H9 (cell line): ENCODE measurements around the gene CFAP157. TPM values are rescaled to one million over a fixed set of nuclear protein-coding genes. Genes with fewer than 3 reads are reported as not detected.

Experiments
- DNase-seq: peaks from one replicate; pipeline ENCODE4 v3.0.0-alpha.2; 2017
- H2AFZ ChIP-seq: one replicate; pipeline ENCODE4 v1.6.1; 2013; ENCODE audit warnings: mild to moderate bottlenecking, low read length, control low read depth, moderate library complexity
- H2AK5ac ChIP-seq: 2 replicates; pipeline ENCODE4 v1.6.1; 2013; ENCODE audit warnings: low read length, control low read depth, mixed read lengths; ENCODE audit not compliant: insufficient read length
- H2BK120ac ChIP-seq: one replicate; pipeline ENCODE4 v1.6.1; 2013; ENCODE audit warnings: low read depth, mild to moderate bottlenecking, low read length, control low read depth, inconsistent platforms; ENCODE audit not compliant: poor library complexity, severe bottlenecking
- H2BK12ac ChIP-seq: 2 replicates; pipeline ENCODE4 v1.6.1; 2013; ENCODE audit warnings: low read length, control low read depth, mixed read lengths, low read depth; ENCODE audit not compliant: insufficient read length
- H2BK15ac ChIP-seq: 2 replicates; pipeline ENCODE4 v1.6.1; 2013; ENCODE audit warnings: low read depth, low read length, control low read depth
- H2BK20ac ChIP-seq: one replicate; pipeline ENCODE4 v1.6.1; 2013; ENCODE audit warnings: low read depth, mild to moderate bottlenecking, low read length, control low read depth, inconsistent platforms; ENCODE audit not compliant: poor library complexity, severe bottlenecking
- H2BK5ac ChIP-seq: 2 replicates; pipeline ENCODE4 v1.6.1; 2013; ENCODE audit warnings: low read length, control low read depth, mixed read lengths; ENCODE audit not compliant: insufficient read length
- H3K14ac ChIP-seq: 2 replicates; pipeline ENCODE4 v1.6.1; 2013; ENCODE audit warnings: low read length, control low read depth; ENCODE audit not compliant: insufficient read depth
- H3K18ac ChIP-seq: 2 replicates; pipeline ENCODE4 v1.6.1; 2013; ENCODE audit warnings: low read depth, mild to moderate bottlenecking, mixed read lengths, low read length, control low read depth; ENCODE audit not compliant: insufficient read length
- H3K23ac ChIP-seq: 2 replicates; pipeline ENCODE4 v1.6.1; 2013; ENCODE audit warnings: low read length, control low read depth, mixed read lengths, low read depth; ENCODE audit not compliant: insufficient read length
- H3K23me2 ChIP-seq: 2 replicates; pipeline ENCODE4 v1.6.1; 2013; ENCODE audit warnings: low read depth, mild to moderate bottlenecking, mixed read lengths, low read length, control low read depth; ENCODE audit not compliant: insufficient read length, poor library complexity, severe bottlenecking
- H3K27ac ChIP-seq: 2 replicates; pipeline ENCODE4 v1.5.1; 2013; ENCODE audit warnings: low read length, control low read depth, mixed read lengths, low read depth; ENCODE audit not compliant: insufficient read length
- H3K27me3 ChIP-seq: 2 replicates; pipeline ENCODE4 v1.6.1; 2013; ENCODE audit warnings: low read length, control low read depth, inconsistent platforms; ENCODE audit not compliant: insufficient read depth
- H3K4ac ChIP-seq: 2 replicates; pipeline ENCODE4 v1.6.1; 2013; ENCODE audit warnings: low read depth, mild to moderate bottlenecking, control low read depth, inconsistent platforms, low read length, moderate library complexity
- H3K4me1 ChIP-seq: 2 replicates; pipeline ENCODE4 v1.6.1; 2013; ENCODE audit warnings: low read length, control low read depth, inconsistent platforms; ENCODE audit not compliant: insufficient read depth
- H3K4me2 ChIP-seq: 2 replicates; pipeline ENCODE4 v1.6.1; 2013; ENCODE audit warnings: low read length, control low read depth, mixed read lengths; ENCODE audit not compliant: insufficient read length, insufficient read depth
- H3K56ac ChIP-seq: 2 replicates; pipeline ENCODE4 v1.6.1; 2013; ENCODE audit warnings: low read depth, mild to moderate bottlenecking, mixed read lengths, low read length, control low read depth; ENCODE audit not compliant: insufficient read length
- H3K79me1 ChIP-seq: 2 replicates; pipeline ENCODE4 v1.6.1; 2013; ENCODE audit warnings: low read depth, mild to moderate bottlenecking, moderate library complexity, low read length, control low read depth, inconsistent platforms; ENCODE audit not compliant: insufficient read depth, poor library complexity, severe bottlenecking
- H3K79me2 ChIP-seq: 2 replicates; pipeline ENCODE4 v1.6.1; 2013; ENCODE audit warnings: low read length, control low read depth, inconsistent platforms; ENCODE audit not compliant: insufficient read depth
- H3K9ac ChIP-seq: 2 replicates; pipeline ENCODE4 v1.6.1; 2013; ENCODE audit warnings: low read length, control low read depth, mixed read lengths; ENCODE audit not compliant: insufficient read length; ENCODE audit errors: extremely low read depth
- H3K9me3 ChIP-seq: one replicate; pipeline ENCODE4 v1.6.1; 2013; ENCODE audit warnings: low read depth, low read length, inconsistent platforms; ENCODE audit not compliant: control insufficient read depth
- H3T11ph ChIP-seq: one replicate; pipeline ENCODE4 v1.6.1; 2013; ENCODE audit warnings: mild to moderate bottlenecking, low read length, control low read depth, inconsistent platforms
- H4K20me1 ChIP-seq: one replicate; pipeline ENCODE4 v1.6.1; 2013; ENCODE audit not compliant: control insufficient read depth, insufficient read length, insufficient read depth
- H4K5ac ChIP-seq: 2 replicates; pipeline ENCODE4 v1.6.1; 2013; ENCODE audit warnings: low read depth, mild to moderate bottlenecking, mixed read lengths, low read length, control low read depth; ENCODE audit not compliant: insufficient read length
- H4K8ac ChIP-seq: replicated peaks from 2 replicates; pipeline ENCODE4 v1.6.1; 2013; ENCODE audit warnings: low read length, control low read depth, mixed read lengths, low read depth; ENCODE audit not compliant: insufficient read length
- H4K91ac ChIP-seq: 2 replicates; pipeline ENCODE4 v1.6.1; 2013; ENCODE audit warnings: low read depth, mild to moderate bottlenecking, moderate library complexity, mixed read lengths, low read length, control low read depth; ENCODE audit not compliant: insufficient read length
- H3K27ac Mint-ChIP-seq, 3 experiments: 2 replicates in 2 of 3; 3 replicates in 1 of 3; pipeline ENCODE4 v1.8.0; 2020 to 2021; ENCODE audit warnings: mixed read lengths in 3 of 3, mild to moderate bottlenecking in 1 of 3, moderate library complexity in 1 of 3
- H3K27me3 Mint-ChIP-seq: 2 replicates; pipeline ENCODE4 v1.8.0; 2021; ENCODE audit warnings: low read depth, mild to moderate bottlenecking, moderate library complexity, mixed read lengths
- H3K36me3 Mint-ChIP-seq, 3 experiments: 2 replicates in 2 of 3; 3 replicates in 1 of 3; pipeline ENCODE4 v1.8.0; 2020 to 2021; ENCODE audit warnings: low read depth in 3 of 3, mixed read lengths in 3 of 3; ENCODE audit not compliant: insufficient read depth in 1 of 3
- H3K4me1 Mint-ChIP-seq, 2 experiments: 2 replicates each; pipeline ENCODE4 v1.8.0; 2020; ENCODE audit warnings: mixed read lengths in 2 of 2
- H3K4me3 Mint-ChIP-seq, 2 experiments: 2 replicates in 1 of 2; 3 replicates in 1 of 2; pipeline ENCODE4 v1.8.0; 2020 to 2021; ENCODE audit warnings: mild to moderate bottlenecking in 2 of 2, mixed read lengths in 2 of 2, moderate library complexity in 1 of 2
- H3K9me3 Mint-ChIP-seq, 2 experiments: 2 replicates in 1 of 2; 3 replicates in 1 of 2; pipeline ENCODE4 v1.8.0; 2020; ENCODE audit warnings: mild to moderate bottlenecking in 2 of 2, mixed read lengths in 2 of 2, moderate library complexity in 1 of 2
- CTCF ChIP-seq: fragments of 200-600 bp; sonication (generic); conservative IDR thresholded peaks from 3 replicates; pipeline ENCODE4 v1.8.0; 2021; ENCODE audit warnings: antibody characterized with exemption, mild to moderate bottlenecking
- WGBS: extraction: QIAGEN DNeasy Blood & Tissue Kit; methylation state at CpG from one replicate; pipeline ENCODE4 v1.1.7; 2013; ENCODE audit warnings: missing lambda C conversion rate, low lambda C conversion rate, mixed read lengths; ENCODE audit not compliant: insufficient read length; ENCODE audit errors: extremely low coverage; 5-methylcytosine and 5-hydroxymethylcytosine counted together
- total RNA-seq: library from RNA; stranded (reverse); gene quantifications from 2 replicates; pipeline ENCODE4 v1.2.1, GENCODE V29; 2021

CFAP157 gene
- total RNA-seq, 1 experiment from 2014 or later, result 0.22 TPM

DNA sequence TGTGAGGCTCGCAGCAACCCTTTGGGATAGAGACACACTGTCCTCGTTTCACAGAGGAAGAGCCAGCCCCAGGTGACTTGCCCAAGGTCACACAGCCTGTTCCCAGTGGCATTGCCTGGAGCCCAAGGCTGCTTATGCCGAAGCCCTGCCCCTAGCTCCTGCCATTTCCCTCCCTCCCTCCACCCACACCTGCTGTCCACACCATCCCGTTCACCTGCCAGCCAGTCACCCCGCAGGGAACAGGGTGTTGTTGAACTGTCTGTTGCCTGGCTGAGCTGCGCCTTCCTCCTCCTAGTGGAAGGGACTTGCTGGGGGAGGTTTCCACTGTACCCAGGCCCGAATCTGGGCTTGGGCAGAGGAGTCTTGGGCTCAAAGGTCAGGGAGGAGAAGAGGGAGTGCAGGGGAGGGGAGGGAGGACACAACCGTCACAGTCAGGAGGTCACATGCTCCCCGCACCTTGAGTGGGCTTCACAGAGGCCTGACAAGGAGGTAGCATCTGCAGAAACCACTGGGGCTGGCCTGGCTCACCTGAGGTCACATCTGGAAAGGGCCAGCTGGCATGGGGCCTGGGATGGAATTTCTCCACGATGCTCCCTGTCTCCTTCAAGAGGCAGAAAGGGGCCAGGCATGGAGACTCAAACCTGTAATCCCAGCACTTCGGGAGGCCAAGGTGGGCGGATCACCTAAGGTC lies 15.4 kb downstream of the CFAP157 start:
- H3K18ac ChIP-seq, result no peak overlapping the region
- H3K23me2 ChIP-seq, result no peaks in the 10 kb centered on the region
- no peak overlapping the region for H4K5ac ChIP-seq
- no peak overlapping the region for H3K56ac ChIP-seq
- H3K4me1 ChIP-seq, result no peaks in the 10 kb centered on the region; the same call in 1 of the 2 replicates
- H2AFZ ChIP-seq, result no peak overlapping the region
- H3K4me2 ChIP-seq, result no peak overlapping the region
- no peaks in the 10 kb centered on the region for H3K36me3 Mint-ChIP-seq
- H3K14ac ChIP-seq, result no peak overlapping the region
- no peak overlapping the region for H2BK12ac ChIP-seq
- no peak overlapping the region for H2AK5ac ChIP-seq
- H3K4ac ChIP-seq, result no peak overlapping the region
- H3K4me1 Mint-ChIP-seq, result peaks cover 0 to 12% of the 10 kb centered on the region in 2 experiments; a peak in 3 of 4 replicates
- no peak overlapping the region for H2BK120ac ChIP-seq
- no peak for TF ChIP-seq CTCF
- H3K27ac ChIP-seq, result no peak overlapping the region
- no peak overlapping the region for H3K23ac ChIP-seq
- no peak overlapping the region for H2BK5ac ChIP-seq
- no peak overlapping the region for H3K9ac ChIP-seq
- H3K27ac Mint-ChIP-seq, result peak overlapping the region in 1 of 3 experiments; percentile 64; a peak in 1 of 7 replicates
- H2BK15ac ChIP-seq, result no peak overlapping the region
- H3K9me3 Mint-ChIP-seq, result no peaks in the 10 kb centered on the region; a peak in 1 of 5 replicates
- H3K27me3 ChIP-seq, result no peaks in the 10 kb centered on the region
- H2BK20ac ChIP-seq, result no peak overlapping the region
- H3K79me1 ChIP-seq, result no peaks in the 10 kb centered on the region
- no peak overlapping the region for H3T11ph ChIP-seq
- no peaks in the 10 kb centered on the region for H4K20me1 ChIP-seq
- no peaks in the 10 kb centered on the region for H3K79me2 ChIP-seq
- H4K8ac ChIP-seq, result no peak overlapping the region
- no peaks in the 10 kb centered on the region for H3K9me3 ChIP-seq
- no peak overlapping the region for H4K91ac ChIP-seq
- H3K27me3 Mint-ChIP-seq, result no peaks in the 10 kb centered on the region
- DNase-seq, result no peak
- no CpG with 5 or more reads among the region's 12 CpGs for WGBS
- H3K4me3 Mint-ChIP-seq, result no peak overlapping the region; a peak in 1 of 5 replicates
